ENCODE measurements around the gene MGMT. TPM values are rescaled to one million over a fixed set of nuclear protein-coding genes. Genes with fewer than 3 reads are reported as not detected.

MGMT gene
- total RNA-seq, 4 donors from 2014 or later = 18.4 to 30.3 (median 27.9) TPM

DNA sequence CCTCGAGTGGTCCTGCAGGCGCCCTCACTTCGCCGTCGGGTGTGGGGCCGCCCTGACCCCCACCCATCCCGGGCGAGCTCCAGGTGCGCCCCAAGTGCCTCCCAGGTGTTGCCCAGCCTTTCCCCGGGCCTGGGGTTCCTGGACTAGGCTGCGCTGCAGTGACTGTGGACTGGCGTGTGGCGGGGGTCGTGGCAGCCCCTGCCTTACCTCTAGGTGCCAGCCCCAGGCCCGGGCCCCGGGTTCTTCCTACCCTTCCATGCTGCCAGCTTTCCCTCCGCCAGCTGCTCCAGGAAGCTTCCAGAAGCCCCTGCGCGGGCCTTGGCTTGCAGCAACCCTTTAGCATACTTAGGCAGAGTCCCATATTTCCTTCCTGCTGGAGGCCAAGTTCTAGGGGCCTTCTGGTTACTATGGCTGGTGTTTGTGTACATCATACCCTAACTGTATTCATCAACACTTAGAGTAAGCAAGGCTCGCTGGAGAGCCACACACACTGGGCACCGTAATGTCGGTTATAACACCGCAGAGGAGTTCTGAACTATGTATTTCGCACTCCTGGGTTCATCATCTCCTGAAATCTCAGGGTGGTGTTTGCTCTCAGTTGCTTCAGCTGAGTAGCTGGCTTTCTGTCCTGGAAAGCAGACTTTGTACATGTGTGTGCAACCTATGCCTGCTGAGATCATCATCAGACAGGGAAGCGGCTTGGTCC is 471 bp downstream of the MGMT start:
- H3K27me3 ChIP-seq = no peaks in the 10 kb centered on the region
- peak overlapping the region; percentile 82 to 90 (median 87) for H3K27ac ChIP-seq (replicated peaks in 1 of 4)
- H3K4me1 ChIP-seq = peaks cover 8 to 22% (median 19%) of the 10 kb centered on the region in 4 donors
- peak; percentile 84 for DNase-seq (ENCODE audit: extremely low spot score)
- peaks cover 0 to 17% (median 6%) of the 10 kb centered on the region in 4 donors for H3K36me3 ChIP-seq
- 55% methylated on average over 16 of the region's 25 CpGs for WGBS
- H3K9me3 ChIP-seq = no peaks in the 10 kb centered on the region
- intact Hi-C loops (cut with DNase I) = no loop called here
- peak overlapping the region; percentile 82 to 90 (median 84) for H3K4me3 ChIP-seq
- TF ChIP-seq EP300 (IDR thresholded peaks at IDR 0.05) = no peak
- no peak for TF ChIP-seq POLR2AphosphoS5 (IDR thresholded peaks at IDR 0.05)
- TF ChIP-seq, protein P1, sequence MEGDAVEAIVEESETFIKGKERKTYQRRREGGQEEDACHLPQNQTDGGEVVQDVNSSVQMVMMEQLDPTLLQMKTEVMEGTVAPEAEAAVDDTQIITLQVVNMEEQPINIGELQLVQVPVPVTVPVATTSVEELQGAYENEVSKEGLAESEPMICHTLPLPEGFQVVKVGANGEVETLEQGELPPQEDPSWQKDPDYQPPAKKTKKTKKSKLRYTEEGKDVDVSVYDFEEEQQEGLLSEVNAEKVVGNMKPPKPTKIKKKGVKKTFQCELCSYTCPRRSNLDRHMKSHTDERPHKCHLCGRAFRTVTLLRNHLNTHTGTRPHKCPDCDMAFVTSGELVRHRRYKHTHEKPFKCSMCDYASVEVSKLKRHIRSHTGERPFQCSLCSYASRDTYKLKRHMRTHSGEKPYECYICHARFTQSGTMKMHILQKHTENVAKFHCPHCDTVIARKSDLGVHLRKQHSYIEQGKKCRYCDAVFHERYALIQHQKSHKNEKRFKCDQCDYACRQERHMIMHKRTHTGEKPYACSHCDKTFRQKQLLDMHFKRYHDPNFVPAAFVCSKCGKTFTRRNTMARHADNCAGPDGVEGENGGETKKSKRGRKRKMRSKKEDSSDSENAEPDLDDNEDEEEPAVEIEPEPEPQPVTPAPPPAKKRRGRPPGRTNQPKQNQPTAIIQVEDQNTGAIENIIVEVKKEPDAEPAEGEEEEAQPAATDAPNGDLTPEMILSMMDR (IDR thresholded peaks at IDR 0.05) = no peak
- no peak for TF ChIP-seq POLR2A (IDR thresholded peaks at IDR 0.05; ENCODE audit: low read depth)

DNA sequence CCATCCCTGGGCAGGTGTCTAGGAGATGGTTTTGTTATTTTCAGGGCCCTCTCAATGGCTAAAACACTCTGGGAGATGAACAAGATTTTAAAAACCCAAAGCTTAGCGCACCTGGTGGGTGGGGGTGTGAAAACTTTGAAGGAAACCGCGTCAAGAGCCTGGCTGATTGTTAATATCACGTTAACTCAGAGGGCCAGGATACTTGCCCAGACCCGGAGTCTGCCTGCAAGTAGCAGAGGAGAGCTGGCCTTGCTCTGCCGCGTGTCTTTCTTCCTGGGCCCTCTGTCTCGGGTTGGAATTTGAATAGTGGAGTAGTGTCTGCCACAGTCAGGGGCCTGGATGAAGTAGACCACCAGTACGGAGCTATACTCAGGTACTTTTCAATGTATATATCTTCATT is 1.1 kb downstream of the MGMT start:
- no peak for TF ChIP-seq POLR2A (IDR thresholded peaks at IDR 0.05; ENCODE audit: low read depth)
- TF ChIP-seq, protein P1 (IDR thresholded peaks at IDR 0.05) = no peak
- TF ChIP-seq EP300 (IDR thresholded peaks at IDR 0.05) = no peak
- no peak for TF ChIP-seq POLR2AphosphoS5 (IDR thresholded peaks at IDR 0.05)
- H3K4me3 ChIP-seq = no peak overlapping the region
- H3K36me3 ChIP-seq = peaks cover 0 to 20% (median 7%) of the 10 kb centered on the region in 4 donors
- peak; percentile 62 for DNase-seq (ENCODE audit: extremely low spot score)
- H3K4me1 ChIP-seq = peaks cover 8 to 22% (median 19%) of the 10 kb centered on the region in 4 donors
- WGBS = 92% methylated on average over 9 of the region's 9 CpGs
- H3K27me3 ChIP-seq = no peaks in the 10 kb centered on the region
- H3K27ac ChIP-seq (replicated peaks in 1 of 4) = peak overlapping the region in 1 of 4 donors; percentile 88
- intact Hi-C loops (cut with DNase I) = no loop called here
- no peaks in the 10 kb centered on the region for H3K9me3 ChIP-seq

DNA sequence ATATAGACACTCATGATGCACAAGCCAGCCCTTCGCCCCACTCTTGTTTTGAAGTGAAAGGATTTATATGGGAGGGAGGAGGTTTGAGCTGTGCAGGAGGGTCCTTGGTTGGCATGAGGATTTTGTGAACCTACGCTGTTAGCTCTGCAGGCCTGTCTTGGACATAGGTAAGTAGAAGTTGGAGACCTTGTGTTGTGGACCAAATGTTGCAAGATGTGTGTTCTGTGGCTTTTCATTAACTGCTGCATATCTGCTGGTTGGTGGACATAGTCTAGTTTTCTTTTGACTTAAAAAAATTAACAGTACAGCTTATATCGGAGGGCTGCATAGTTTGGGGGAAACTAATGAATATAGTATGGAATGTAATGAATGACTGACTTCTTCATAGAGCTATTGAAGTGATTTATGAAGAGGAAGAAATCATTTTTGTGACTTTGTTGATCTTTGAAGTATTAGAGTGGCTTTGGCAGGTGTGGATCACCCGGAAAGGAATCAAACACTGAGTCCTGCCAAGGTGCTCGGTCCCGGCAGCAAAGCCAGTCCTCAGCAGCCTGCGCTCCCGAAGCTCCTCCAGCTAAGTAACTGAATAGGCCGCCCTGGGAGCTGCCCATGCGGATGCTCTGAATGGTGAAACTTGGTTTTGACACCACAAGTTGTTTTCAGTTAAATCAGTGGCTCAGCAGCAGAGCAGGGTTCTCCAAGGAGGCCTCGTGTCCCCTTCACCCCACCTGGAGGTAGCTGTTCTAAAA is 3.2 kb downstream of the MGMT start:
- Histone ChIP-seq H3K4me3 (no peak overlapping the region), H3K9me3 (no peaks in the 10 kb centered on the region), H3K27ac (replicated peaks in 1 of 4) (no peak overlapping the region), H3K4me1 (peaks cover 8 to 22% (median 19%) of the 10 kb centered on the region in 4 donors), H3K27me3 (no peaks in the 10 kb centered on the region), H3K36me3 (peaks cover 0 to 20% (median 7%) of the 10 kb centered on the region in 4 donors)
- intact Hi-C loops (cut with DNase I) = no loop called here
- TF ChIP-seq, protein P1 (IDR thresholded peaks at IDR 0.05) = no peak
- TF ChIP-seq POLR2A (IDR thresholded peaks at IDR 0.05; ENCODE audit: low read depth) (no peak), POLR2AphosphoS5 (IDR thresholded peaks at IDR 0.05) (no peak), EP300 (IDR thresholded peaks at IDR 0.05) (no peak)
- WGBS = 79% methylated on average over 11 of the region's 11 CpGs
- DNase-seq (ENCODE audit: extremely low spot score) = peak; percentile 74

DNA sequence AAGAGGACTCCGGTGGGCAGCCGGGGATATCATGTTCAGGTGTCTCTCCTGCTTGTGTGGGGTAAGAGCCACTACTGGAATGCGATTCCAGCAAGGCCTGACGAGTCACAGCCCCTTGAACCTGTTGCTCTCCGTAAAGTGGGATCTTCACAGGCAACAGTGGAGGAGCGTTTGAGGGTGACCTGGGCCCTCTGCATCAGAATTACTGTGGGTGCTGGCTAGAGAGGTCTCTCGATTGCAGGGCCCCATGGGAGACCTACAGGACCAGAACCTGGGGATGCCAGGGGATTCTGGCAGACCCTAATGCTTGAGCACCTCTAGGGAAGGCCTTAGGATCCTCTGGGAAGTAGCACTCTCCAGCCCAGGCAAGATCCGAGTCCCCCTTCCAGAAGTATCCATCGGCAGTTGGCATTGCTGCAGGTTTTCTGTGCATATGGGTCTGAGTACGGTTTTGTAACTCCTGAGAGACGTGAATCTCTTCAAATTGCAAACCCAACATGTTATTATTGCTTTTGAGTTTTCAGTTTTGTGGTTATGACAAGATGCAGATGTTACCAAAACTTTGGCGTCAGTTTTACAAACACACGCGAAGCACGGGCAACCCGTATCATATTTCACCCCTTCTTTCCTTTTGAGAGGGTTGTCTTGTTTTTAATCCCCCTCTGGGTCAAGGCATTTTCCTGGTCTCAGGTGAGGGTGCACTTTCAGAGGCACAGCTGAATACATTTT is 4.6 kb downstream of the MGMT start:
- Histone ChIP-seq H3K27me3 (no peaks in the 10 kb centered on the region), H3K4me1 (peaks cover 4 to 13% (median 10%) of the 10 kb centered on the region in 4 donors), H3K27ac (replicated peaks in 1 of 4) (no peak overlapping the region), H3K36me3 (peaks cover 0 to 20% (median 7%) of the 10 kb centered on the region in 4 donors), H3K4me3 (no peak overlapping the region), H3K9me3 (no peaks in the 10 kb centered on the region)
- 92% methylated on average over 15 of the region's 16 CpGs for WGBS
- intact Hi-C loops (cut with DNase I) = no loop called here
- TF ChIP-seq POLR2AphosphoS5 (IDR thresholded peaks at IDR 0.05) (no peak), EP300 (IDR thresholded peaks at IDR 0.05) (no peak), POLR2A (IDR thresholded peaks at IDR 0.05; ENCODE audit: low read depth) (no peak)
- TF ChIP-seq, protein P1 (IDR thresholded peaks at IDR 0.05) = no peak
- peak; percentile 80 for DNase-seq (ENCODE audit: extremely low spot score)
